Thoracic aorta (tissue), 2 donors: ENCODE data around the gene LDLRAD3. TPM values are rescaled to one million over a fixed set of nuclear protein-coding genes. Genes with fewer than 3 reads are reported as not detected.

Experiments
- ATAC-seq: fragments of 150-250 bp; one replicate; pipeline ENCODE4 v1.8.0; 2017; ENCODE audit warnings: low read depth; ENCODE audit not compliant: insufficient number of reproducible peaks, low FRiP score
- DNase-seq: peaks from one replicate; pipeline ENCODE4 v3.0.0-alpha.2; 2020; ENCODE audit warnings: low spot score
- H3K27ac ChIP-seq, 2 donors: fragments of 200-600 bp; sonication (generic); 1 replicate in 1 of 2; 2 replicates in 1 of 2; pipeline ENCODE4 v1.5.1; 2016; ENCODE audit warnings: mild to moderate bottlenecking in 2 of 2, moderate library complexity in 2 of 2
- H3K27me3 ChIP-seq: fragments of 200-600 bp; sonication (generic); replicated peaks from 2 replicates; pipeline ENCODE4 v1.6.0; 2016; ENCODE audit warnings: mild to moderate bottlenecking; ENCODE audit not compliant: insufficient read depth
- H3K36me3 ChIP-seq: fragments of 200-600 bp; sonication (generic); one replicate; pipeline ENCODE4 v1.5.1; 2016
- H3K4me1 ChIP-seq, 2 donors: fragments of 200-600 bp; sonication (generic); 1 replicate in 1 of 2; 2 replicates in 1 of 2; pipeline versions ENCODE4 v1.5.1 to v1.6.0; 2016; ENCODE audit warnings: low read depth in 2 of 2, mild to moderate bottlenecking in 1 of 2; ENCODE audit not compliant: control insufficient read depth in 1 of 2
- H3K4me3 ChIP-seq: fragments of 200-600 bp; sonication (generic); 2 replicates; pipeline ENCODE4 v1.5.1; 2016; ENCODE audit warnings: mild to moderate bottlenecking
- H3K9me3 ChIP-seq: fragments of 200-600 bp; sonication (generic); 2 replicates; pipeline ENCODE4 v1.5.1; 2016
- total RNA-seq, 2 donors: library from RNA; depleted of rRNA; stranded (reverse); fragments of >200 nt; gene quantifications; one replicate each; pipeline versions ENCODE4 v1.1.0 to v1.2.3, GENCODE V29; 2016
- TF ChIP-seq, protein P1 (sequence below): fragments of 200-600 bp; sonication (generic); IDR thresholded peaks from one replicate; pipeline ENCODE4 v1.5.1; 2019; ENCODE audit warnings: antibody characterized with exemption

The LDLRAD3 gene
- total RNA-seq, 2 donors from 2014 or later = 6.1 to 17.2 TPM

DNA sequence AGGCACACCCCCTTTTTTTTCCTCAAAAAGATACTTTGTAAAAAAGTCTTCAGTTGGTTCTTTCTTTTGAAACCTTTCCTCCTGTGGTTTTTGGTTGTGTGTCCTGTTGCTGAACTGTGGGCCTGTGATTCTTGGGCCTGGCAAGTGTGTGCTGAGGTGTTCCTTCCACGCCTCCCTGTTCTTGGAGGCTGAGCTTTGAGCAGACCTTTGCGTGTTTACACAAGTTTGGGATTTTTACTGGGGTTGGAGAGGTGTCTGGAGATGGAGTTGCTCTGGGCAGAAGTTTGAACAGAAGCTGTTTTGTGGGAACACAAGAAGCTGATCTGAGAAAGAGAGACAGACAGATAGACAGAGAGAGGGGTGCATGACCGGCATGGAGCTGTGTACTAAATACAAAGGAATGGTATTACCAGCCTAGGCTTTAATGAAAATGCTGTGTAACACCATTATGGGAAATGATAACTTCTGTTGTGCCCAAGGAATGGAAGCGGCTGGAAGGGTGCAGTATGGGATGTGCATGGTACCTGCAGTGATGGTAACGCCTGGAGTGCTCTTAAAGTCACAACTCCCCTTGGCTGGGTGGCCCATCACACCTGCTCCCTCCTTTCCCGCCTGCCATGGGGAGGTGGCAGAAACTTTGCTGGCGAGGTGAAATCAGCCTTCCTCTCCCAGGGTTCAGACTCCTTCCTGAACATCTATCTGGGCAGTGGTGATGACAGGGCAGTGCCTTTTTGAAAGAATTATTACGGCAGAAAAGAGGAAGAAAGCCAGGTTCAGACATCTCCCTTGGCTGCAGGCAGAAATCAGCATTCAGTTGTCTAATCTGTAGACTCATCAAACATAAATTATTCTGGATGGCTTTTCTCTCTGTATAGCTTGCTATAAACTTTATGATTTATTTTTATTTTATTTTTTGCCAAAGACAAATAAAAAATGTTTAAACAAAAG, 70.4 kb downstream of the LDLRAD3 start:
- no peaks in the 10 kb centered on the region for H3K27me3 ChIP-seq
- no peak overlapping the region for H3K4me3 ChIP-seq
- no peak overlapping the region for H3K27ac ChIP-seq

DNA sequence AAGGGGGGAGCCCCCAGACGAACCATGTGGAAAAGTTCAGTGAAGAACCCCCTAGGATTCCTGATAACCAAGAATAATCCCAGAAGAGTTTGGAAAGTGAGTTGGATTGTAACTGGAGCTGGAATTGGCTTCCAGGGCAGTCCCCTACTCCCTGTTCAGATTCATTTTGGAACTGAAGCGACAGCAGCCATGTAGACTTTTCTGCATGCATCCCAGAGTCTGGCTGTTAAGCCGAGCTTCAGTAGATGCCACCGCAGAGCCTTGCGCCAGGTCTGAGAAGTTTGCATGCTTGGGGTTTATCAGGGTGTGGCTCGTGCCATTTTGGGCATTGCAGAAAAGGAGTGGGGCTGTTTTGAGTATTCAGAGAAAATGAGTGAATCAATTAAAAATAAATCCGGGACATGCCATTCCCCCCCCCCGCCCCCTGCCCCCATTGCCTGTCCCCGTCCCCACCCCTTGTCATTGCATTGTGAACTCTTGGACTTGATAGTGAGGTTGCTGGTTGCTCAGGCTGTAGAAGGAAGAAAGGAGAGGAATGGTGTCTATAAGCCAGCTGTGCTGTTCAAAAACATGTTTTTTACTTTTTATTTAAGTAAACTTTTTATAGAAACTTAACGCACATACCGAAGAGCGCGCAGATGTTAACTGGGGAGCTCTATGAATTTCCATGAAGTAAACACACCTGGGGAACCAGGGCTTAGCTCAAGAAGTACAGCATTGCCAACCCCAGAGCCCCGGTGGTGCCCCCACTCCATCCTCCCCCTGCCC, 71.2 kb downstream of the LDLRAD3 start:
- DNase-seq = no peak
- no peaks in the 10 kb centered on the region for H3K36me3 ChIP-seq
- H3K27me3 ChIP-seq = no peaks in the 10 kb centered on the region
- peaks cover 5 to 28% of the 10 kb centered on the region in 2 donors for H3K4me1 ChIP-seq
- no peak for ATAC-seq
- H3K27ac ChIP-seq = no peak overlapping the region
- H3K9me3 ChIP-seq = no peaks in the 10 kb centered on the region
- no peak overlapping the region for H3K4me3 ChIP-seq
- TF ChIP-seq, protein P1, sequence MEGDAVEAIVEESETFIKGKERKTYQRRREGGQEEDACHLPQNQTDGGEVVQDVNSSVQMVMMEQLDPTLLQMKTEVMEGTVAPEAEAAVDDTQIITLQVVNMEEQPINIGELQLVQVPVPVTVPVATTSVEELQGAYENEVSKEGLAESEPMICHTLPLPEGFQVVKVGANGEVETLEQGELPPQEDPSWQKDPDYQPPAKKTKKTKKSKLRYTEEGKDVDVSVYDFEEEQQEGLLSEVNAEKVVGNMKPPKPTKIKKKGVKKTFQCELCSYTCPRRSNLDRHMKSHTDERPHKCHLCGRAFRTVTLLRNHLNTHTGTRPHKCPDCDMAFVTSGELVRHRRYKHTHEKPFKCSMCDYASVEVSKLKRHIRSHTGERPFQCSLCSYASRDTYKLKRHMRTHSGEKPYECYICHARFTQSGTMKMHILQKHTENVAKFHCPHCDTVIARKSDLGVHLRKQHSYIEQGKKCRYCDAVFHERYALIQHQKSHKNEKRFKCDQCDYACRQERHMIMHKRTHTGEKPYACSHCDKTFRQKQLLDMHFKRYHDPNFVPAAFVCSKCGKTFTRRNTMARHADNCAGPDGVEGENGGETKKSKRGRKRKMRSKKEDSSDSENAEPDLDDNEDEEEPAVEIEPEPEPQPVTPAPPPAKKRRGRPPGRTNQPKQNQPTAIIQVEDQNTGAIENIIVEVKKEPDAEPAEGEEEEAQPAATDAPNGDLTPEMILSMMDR = no peak

More for the DNA sequence above, 70.4 kb downstream of the LDLRAD3 start:
- no peak for DNase-seq
- Histone ChIP-seq H3K4me1 (peaks cover 7 to 37% of the 10 kb centered on the region in 2 donors), H3K36me3 (no peaks in the 10 kb centered on the region), H3K9me3 (no peaks in the 10 kb centered on the region)
- TF ChIP-seq, protein P1 = no peak
- ATAC-seq = no peak

DNA sequence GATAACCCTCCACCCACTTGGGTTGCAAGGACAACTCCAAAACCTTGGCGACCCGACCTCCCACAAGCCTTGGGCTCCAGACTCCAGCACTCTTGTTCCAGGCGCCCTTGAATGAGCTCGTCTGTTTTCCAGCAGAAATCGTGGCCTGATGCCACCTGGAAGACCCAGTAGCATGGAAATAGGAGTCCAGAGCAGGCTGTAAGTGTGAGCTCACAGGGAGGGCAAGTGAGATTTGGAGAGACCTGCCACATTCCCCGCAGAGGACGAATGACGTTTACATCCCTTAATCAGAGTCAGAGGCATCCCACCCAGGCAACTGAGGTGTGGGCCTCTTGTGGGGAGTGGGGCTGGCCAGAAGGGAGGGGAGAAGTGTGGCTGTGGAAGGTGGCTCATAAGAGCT, 71.9 kb downstream of the LDLRAD3 start:
- H3K4me1 ChIP-seq = peaks cover 5 to 21% of the 10 kb centered on the region in 2 donors
- no peaks in the 10 kb centered on the region for H3K27me3 ChIP-seq
- TF ChIP-seq, protein P1 = no peak
- DNase-seq = no peak
- no peaks in the 10 kb centered on the region for H3K9me3 ChIP-seq
- peak; percentile 25 for ATAC-seq
- H3K36me3 ChIP-seq = no peaks in the 10 kb centered on the region
- peak overlapping the region in 1 of 2 donors; percentile 8 for H3K27ac ChIP-seq
- H3K4me3 ChIP-seq = peak overlapping the region; percentile 7

DNA sequence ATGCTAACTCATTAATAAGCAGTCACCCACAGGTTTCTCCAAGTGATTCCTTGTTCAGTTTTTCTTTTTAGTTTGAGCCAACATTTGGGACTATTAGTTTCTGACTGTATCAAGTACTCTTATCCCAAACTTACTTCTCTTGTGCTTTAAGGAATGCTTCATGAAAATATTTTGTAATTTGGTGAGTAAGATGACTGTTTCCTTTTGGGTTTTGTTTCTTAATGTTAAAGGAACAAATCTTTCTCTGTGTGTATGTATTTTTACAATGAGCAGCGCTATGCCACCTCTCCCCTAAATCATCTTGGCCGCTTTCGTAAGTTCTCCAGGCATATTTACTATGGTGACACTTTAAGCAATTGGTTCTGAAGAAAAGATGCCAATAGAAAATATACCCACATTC, 72.4 kb downstream of the LDLRAD3 start:
- Histone ChIP-seq H3K27me3 (no peaks in the 10 kb centered on the region), H3K36me3 (no peaks in the 10 kb centered on the region), H3K4me1 (peaks cover 5 to 21% of the 10 kb centered on the region in 2 donors), H3K9me3 (no peaks in the 10 kb centered on the region), H3K27ac (peak overlapping the region in 1 of 2 donors; percentile 8), H3K4me3 (no peak overlapping the region)
- DNase-seq = no peak
- TF ChIP-seq, protein P1 = no peak
- no peak for ATAC-seq

DNA sequence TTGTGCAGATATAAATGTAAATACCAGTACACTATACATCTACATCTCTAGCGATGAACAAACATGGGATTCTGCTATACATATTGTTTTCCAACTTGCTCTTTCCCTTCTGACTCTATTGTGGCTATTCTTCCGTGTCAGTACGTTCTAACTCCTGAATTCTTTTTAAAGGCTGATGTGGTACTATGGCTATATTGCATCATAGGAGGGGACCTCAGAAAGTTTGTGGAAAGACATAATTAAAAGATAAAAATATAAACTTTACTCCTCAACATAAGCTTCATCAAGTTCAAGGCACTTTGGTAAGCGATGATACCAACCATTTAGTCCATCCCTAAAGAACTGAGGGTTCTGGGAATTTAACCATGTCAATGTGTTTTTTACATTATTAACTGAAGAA, 72.8 kb downstream of the LDLRAD3 start:
- H3K27me3 ChIP-seq = no peaks in the 10 kb centered on the region
- DNase-seq = no peak
- ATAC-seq = no peak
- peaks cover 5 to 21% of the 10 kb centered on the region in 2 donors for H3K4me1 ChIP-seq
- H3K4me3 ChIP-seq = no peak overlapping the region
- H3K36me3 ChIP-seq = no peaks in the 10 kb centered on the region
- TF ChIP-seq, protein P1 = no peak
- H3K9me3 ChIP-seq = no peaks in the 10 kb centered on the region
- H3K27ac ChIP-seq = no peak overlapping the region
